HCT116 (cell line): ENCODE results near the gene USP21.

Experiments
- ATF3 ChIP-seq: IDR thresholded peaks from 2 replicates; pipeline ENCODE4 v1.6.1; 2012
- CEBPB ChIP-seq: IDR thresholded peaks from 2 replicates; pipeline ENCODE4 v1.6.1; 2012; ENCODE audit warnings: low read depth
- CTCF ChIP-seq, 3 experiments: fragments of 200-600 bp in 1 of 3; sonication (generic) in 1 of 3; IDR thresholded peaks in 2 of 3; conservative IDR thresholded peaks in 1 of 3; 2 replicates each; pipeline ENCODE4 v1.5.1; 2012 to 2017; ENCODE audit warnings: low read depth in 2 of 3, low read length in 2 of 3, antibody characterized with exemption in 1 of 3, borderline replicate concordance in 1 of 3, control low read depth in 1 of 3, mild to moderate bottlenecking in 1 of 3, mixed read lengths in 1 of 3, mixed run types in 1 of 3, moderate library complexity in 1 of 3; ENCODE audit not compliant: insufficient read depth in 1 of 3
- EZH2 ChIP-seq: fragments of 200-600 bp; sonication (generic); IDR thresholded peaks from 2 replicates; pipeline ENCODE4 v1.6.1; 2017; ENCODE audit warnings: antibody characterized with exemption, mixed run types
- EZH2phosphoT487 ChIP-seq: fragments of 200-600 bp; IDR thresholded peaks from 2 replicates; pipeline ENCODE4 v1.6.1; 2018; ENCODE audit warnings: antibody characterized with exemption, borderline replicate concordance
- JUND ChIP-seq: IDR thresholded peaks from 2 replicates; pipeline ENCODE4 v1.6.1; 2012
- MAX ChIP-seq: IDR thresholded peaks from 2 replicates; pipeline ENCODE4 v1.6.1; 2012
- POLR2A ChIP-seq: IDR thresholded peaks from 2 replicates; pipeline ENCODE4 v1.7.0; 2011; ENCODE audit warnings: borderline replicate concordance; ENCODE audit not compliant: insufficient read depth, insufficient read length; ENCODE audit errors: extremely low read depth
- POLR2AphosphoS5 ChIP-seq: IDR thresholded peaks from 2 replicates; pipeline ENCODE4 v1.6.1; 2011; ENCODE audit warnings: mild to moderate bottlenecking, low read depth, low read length, moderate library complexity
- RAD21 ChIP-seq: IDR thresholded peaks from 2 replicates; pipeline ENCODE4 v1.6.1; 2012; ENCODE audit warnings: low read depth, mild to moderate bottlenecking
- REST ChIP-seq: IDR thresholded peaks from 2 replicates; pipeline ENCODE4 v1.6.1; 2012; ENCODE audit warnings: low read depth
- TCF7L2 ChIP-seq: IDR thresholded peaks from 2 replicates; pipeline ENCODE4 v1.7.0; 2011; ENCODE audit warnings: borderline replicate concordance, inconsistent platforms; ENCODE audit not compliant: insufficient read depth, insufficient read length; ENCODE audit errors: extremely low read depth
- ZFX ChIP-seq: fragments of 450-650 bp; IDR thresholded peaks from 2 replicates; pipeline ENCODE4 v1.6.1; 2017
- ZNF274 ChIP-seq: fragments of 200-500 bp; sonication (Bioruptor generic); IDR thresholded peaks from 2 replicates; pipeline ENCODE4 v1.6.1; 2014; ENCODE audit warnings: mild to moderate bottlenecking, low read depth, low read length, inconsistent platforms

GRCh38 chr1:161172349-161172748, 13.0 kb downstream of the USP21 start:
- TF ChIP-seq POLR2A (no peak), CTCF (IDR thresholded peaks at IDR 0.05 in 2 of 3, conservative IDR thresholded peaks at IDR 0.05 in 1 of 3; ENCODE audit: borderline replicate concordance in 1 of 3, insufficient read depth in 1 of 3, low read depth in 2 of 3, low read length in 2 of 3) (no peak), TCF7L2 (no peak), ATF3 (no peak), EZH2 (no peak), REST (no peak), RAD21 (no peak), JUND (no peak), ZFX (no peak), MAX (no peak), POLR2AphosphoS5 (no peak), CEBPB (no peak), EZH2phosphoT487 (no peak), ZNF274 (no peak)
